ENCODE measurements around the gene SCN10A. TPM values are rescaled to one million over a fixed set of nuclear protein-coding genes. Genes with fewer than 3 reads are reported as not detected.

The SCN10A gene
- polyA plus RNA-seq, 1 of the 3 experiments (the other 2 are of a cell fraction): not detected

- H3K36me3 ChIP-seq (replicated peaks in 1 of 2; ENCODE audit: control insufficient read depth in 1 of 2, insufficient read depth in 2 of 2, low read length in 1 of 2): no peaks in the 10 kb centered on the region
- H3K27me3 ChIP-seq (ENCODE audit: insufficient read depth): no peaks in the 10 kb centered on the region
- no peak overlapping the region for H3K27ac ChIP-seq (ENCODE audit: low read depth in 2 of 2, low read length in 1 of 2)
- no peaks in the 10 kb centered on the region for H3K9me2 ChIP-seq
- no peak overlapping the region for H3K9ac ChIP-seq
- no peak overlapping the region for H3K4me3 ChIP-seq (ENCODE audit: low read depth in 2 of 2, low read length in 1 of 2)
- no peaks in the 10 kb centered on the region for H3K79me2 ChIP-seq (ENCODE audit: insufficient read depth)
- DNase-seq: no peak
- ChIA-PET CTCF (interaction anchor here (1.1 to 1.7 kb wide), 4 partner anchors 12 to 315 kb away, joined by 3 to 6 read pairs (median 5); no protein-coding TSS in a partner anchor), POLR2A (no interaction called here)
- no peaks in the 10 kb centered on the region for H4K20me1 ChIP-seq (ENCODE audit: insufficient read depth)
- no peak overlapping the region for H3K4me2 ChIP-seq
- H2AFZ ChIP-seq (ENCODE audit: low read depth): peak overlapping the region; percentile 48
- WGBS (ENCODE audit: low lambda C conversion rate): 92% methylated on average over 5 of the region's 5 CpGs
- TF ChIP-seq CTCF (IDR thresholded peaks at IDR 0.05): no peak
- TF ChIP-seq GABPA (IDR thresholded peaks at IDR 0.05; ENCODE audit: low read depth): no peak
- TF ChIP-seq RXRA (IDR thresholded peaks at IDR 0.05; ENCODE audit: borderline replicate concordance, low read depth): no peak
- TF ChIP-seq FOXM1 (IDR thresholded peaks at IDR 0.05; ENCODE audit: low read depth): no peak
- no peak for TF ChIP-seq USF1 (IDR thresholded peaks at IDR 0.05; ENCODE audit: borderline replicate concordance, low read depth)
- no peak for TF ChIP-seq TAF1 (IDR thresholded peaks at IDR 0.05; ENCODE audit: borderline replicate concordance, low read depth, low read length)
- TF ChIP-seq RAD21 (IDR thresholded peaks at IDR 0.05; ENCODE audit: low read length): no peak
- no peak for TF ChIP-seq MEF2A (IDR thresholded peaks at IDR 0.05; ENCODE audit: borderline replicate concordance, low read depth)
- TF ChIP-seq ZBTB33 (IDR thresholded peaks at IDR 0.05; ENCODE audit: borderline replicate concordance, low read depth): no peak
- TF ChIP-seq MXI1 (IDR thresholded peaks at IDR 0.05; ENCODE audit: low read depth, low read length): no peak
- no peak for TF ChIP-seq SMC3 (IDR thresholded peaks at IDR 0.05; ENCODE audit: low read depth, low read length)
- TF ChIP-seq GATA2 (CRISPR knock-in tag; IDR thresholded peaks at IDR 0.05): no peak
- TF ChIP-seq REST (IDR thresholded peaks at IDR 0.05; ENCODE audit: low read depth, low read length): no peak
- TF ChIP-seq RFX5 (IDR thresholded peaks at IDR 0.05; ENCODE audit: low read length): no peak
- no peak for TF ChIP-seq FOSL2 (IDR thresholded peaks at IDR 0.05; ENCODE audit: borderline replicate concordance, low read depth)
- TF ChIP-seq IRF3 (IDR thresholded peaks at IDR 0.05; ENCODE audit: low read depth, low read length): no peak
- H3F3A ChIP-seq (replicated peaks; ENCODE audit: insufficient read depth): peaks cover 3% of the 10 kb centered on the region
- H3K9me3 ChIP-seq: no peaks in the 10 kb centered on the region
- H3K4me1 ChIP-seq (ENCODE audit: control insufficient read depth in 1 of 2, insufficient read depth in 2 of 2, low read depth in 1 of 2, low read length in 1 of 2): peaks cover 0 to 21% of the 10 kb centered on the region in 2 experiments; a peak in 3 of 4 replicates
These were observed 20.5 kb upstream of the SCN10A start for GRCh38 chr3:38836561-38836960.

All from SK-N-SH (cell line).